H1 (cell line): ENCODE results near the gene NBAS. TPM values are rescaled to one million over a fixed set of nuclear protein-coding genes. Genes with fewer than 3 reads are reported as not detected.

ENCODE experiments used
- CEBPB ChIP-seq: IDR thresholded peaks from 2 replicates; pipeline ENCODE4 v1.6.1; 2012; ENCODE audit warnings: low read depth, low read length
- CHD7 ChIP-seq: fragments of 300-600 bp; sonication (generic); IDR thresholded peaks from 2 replicates; pipeline ENCODE4 v1.7.1; 2012; ENCODE audit warnings: low read length, moderate library complexity, mild to moderate bottlenecking, inconsistent platforms; ENCODE audit not compliant: insufficient replicate concordance
- CTBP2 ChIP-seq: IDR thresholded peaks from 2 replicates; pipeline ENCODE4 v1.7.0; 2011; ENCODE audit warnings: borderline replicate concordance, mild to moderate bottlenecking, moderate library complexity, mixed read lengths, low read length; ENCODE audit not compliant: insufficient read depth, insufficient read length
- EZH2 ChIP-seq: fragments of 200-600 bp; sonication (generic); IDR thresholded peaks from 2 replicates; pipeline ENCODE4 v1.7.1; 2012; ENCODE audit warnings: low read depth, mild to moderate bottlenecking, moderate library complexity, low read length, inconsistent platforms; ENCODE audit not compliant: severe bottlenecking
- GABPA ChIP-seq: IDR thresholded peaks from 2 replicates; pipeline ENCODE4 v1.6.1; 2011; ENCODE audit warnings: mild to moderate bottlenecking, low read length, moderate library complexity, borderline replicate concordance; ENCODE audit not compliant: insufficient read depth
- KDM1A ChIP-seq: fragments of 200-600, 300-600 bp; sonication (generic); IDR thresholded peaks from 2 replicates; pipeline ENCODE4 v1.7.1; 2016; ENCODE audit warnings: mild to moderate bottlenecking, low read length, borderline replicate concordance
- PHF8 ChIP-seq: fragments of 200-600 bp; sonication (generic); conservative IDR thresholded peaks from 2 replicates; pipeline ENCODE4 v1.7.1; 2012; ENCODE audit warnings: low read depth, mild to moderate bottlenecking, inconsistent platforms, low read length, moderate library complexity
- POLR2AphosphoS5 ChIP-seq: IDR thresholded peaks from 2 replicates; pipeline ENCODE4 v1.6.1; 2011; ENCODE audit warnings: low read depth, low read length
- SRF ChIP-seq: IDR thresholded peaks from 2 replicates; pipeline ENCODE4 v1.6.1; 2011; ENCODE audit warnings: mild to moderate bottlenecking, low read depth, low read length, moderate library complexity
- TAF7 ChIP-seq: optimal IDR thresholded peaks from 2 replicates; pipeline ENCODE3; 2011; ENCODE audit warnings: low read depth, mild to moderate bottlenecking, inconsistent platforms, low read length, moderate library complexity, borderline replicate concordance
- TBP ChIP-seq: IDR thresholded peaks from 2 replicates; pipeline ENCODE4 v1.6.1; 2011; ENCODE audit warnings: low read depth, low read length, improper control_type of control experiment
- YY1 ChIP-seq: IDR thresholded peaks from 2 replicates; pipeline ENCODE4 v1.6.1; 2011; ENCODE audit warnings: low read depth, mild to moderate bottlenecking, low read length
- polyA plus RNA-seq, 7 experiments: library from polyadenylated mRNA; depleted of rRNA in 3 of 7; stranded (reverse) in 5 of 7; unstranded in 2 of 7; fragments of >200 nt in 5 of 7; fragments of 200-250 nt in 2 of 7; gene quantifications; 1 replicate in 5 of 7; 2 replicates in 1 of 7; 4 replicates in 1 of 7; pipeline versions ENCODE4 v1.2.1 to v1.2.3, GENCODE V29; 2011 to 2013; ENCODE audit warnings: missing spikeins in 2 of 7, mixed read lengths in 2 of 7
- total RNA-seq: library from RNA; stranded (reverse); fragmentation: NEBNext Ultra II Directional; extraction: Animal tissue kit (Norgen Biotek cat#: 25700); gene quantifications from 2 replicates; pipeline ENCODE4 v1.2.1, GENCODE V29; 2021

NBAS gene
- total and polyA plus RNA-seq, 2 of the 8 experiments (the other 6 are each of a cell fraction or from before 2014, with no cell fraction given): 19.6 to 34.8 TPM

DNA sequence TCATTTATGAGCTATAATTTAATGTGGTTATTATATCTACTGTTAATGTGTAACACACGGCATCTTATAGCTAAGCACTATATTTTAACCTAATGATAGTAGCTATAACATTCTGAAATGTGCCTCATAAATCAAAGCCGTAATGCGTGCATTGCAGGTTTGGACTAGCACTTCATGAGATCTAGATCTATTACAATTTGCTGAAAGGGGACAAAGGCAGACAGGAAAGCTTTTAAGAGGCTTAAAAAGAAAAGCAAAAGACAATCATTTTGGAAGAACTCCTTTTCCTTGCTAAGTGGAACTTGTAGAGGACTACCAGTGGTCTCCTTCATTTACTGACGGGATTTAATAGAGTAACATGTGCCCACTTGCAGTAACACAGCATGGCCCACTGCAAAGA, 213.1 kb downstream of the NBAS start (continued):
- TF ChIP-seq CHD7 (no peak), PHF8 (no peak), CTBP2 (no peak), YY1 (no peak), EZH2 (no peak), SRF (no peak), TBP (no peak), GABPA (no peak), POLR2AphosphoS5 (no peak), CEBPB (no peak), TAF7 (no peak), KDM1A (no peak)
